Transverse colon (tissue), 4 donors: ENCODE measurements around the gene C16orf87. TPM values are rescaled to one million over a fixed set of nuclear protein-coding genes. Genes with fewer than 3 reads are reported as not detected.

ENCODE experiments used
- DNase-seq: peaks from one replicate; pipeline ENCODE4 v3.0.0-alpha.2; 2019
- H3K27ac ChIP-seq, 4 donors: fragments of 200-600 bp; sonication (generic); 2 replicates each; pipeline ENCODE4 v1.5.1; 2016 to 2018; ENCODE audit warnings: inconsistent platforms in 4 of 4
- H3K27me3 ChIP-seq: fragments of 200-600 bp; sonication (generic); 2 replicates; pipeline ENCODE4 v1.5.1; 2017; ENCODE audit warnings: inconsistent platforms
- H3K36me3 ChIP-seq, 4 donors: fragments of 200-600 bp; sonication (generic); 2 replicates each; pipeline ENCODE4 v1.5.1; 2017 to 2019; ENCODE audit warnings: inconsistent platforms in 4 of 4
- H3K4me1 ChIP-seq, 4 donors: fragments of 200-600 bp; sonication (generic); 2 replicates each; pipeline ENCODE4 v1.5.1; 2017 to 2020; ENCODE audit warnings: inconsistent platforms in 4 of 4
- H3K4me3 ChIP-seq, 4 donors: fragments of 200-600 bp; sonication (generic); 1 replicate in 1 of 4; 2 replicates in 3 of 4; pipeline versions ENCODE4 v1.5.1 to v1.6.1; 2017 to 2019; ENCODE audit warnings: inconsistent platforms in 4 of 4
- H3K9me3 ChIP-seq, 2 donors: fragments of 200-600 bp; sonication (generic); 2 replicates each; pipeline ENCODE4 v1.5.1; 2017 to 2019; ENCODE audit warnings: inconsistent platforms in 2 of 2
- EP300 ChIP-seq: sonication (generic); formaldehyde crosslinking; IDR thresholded peaks from one replicate; pipeline ENCODE4 v1.6.1; 2017; ENCODE audit warnings: antibody characterized with exemption, low read depth
- POLR2A ChIP-seq: fragments of 450-650 bp; IDR thresholded peaks from one replicate; pipeline ENCODE4 v1.6.1; 2016; ENCODE audit warnings: antibody characterized with exemption, mild to moderate bottlenecking, moderate library complexity
- POLR2AphosphoS5 ChIP-seq, 3 donors: sonication (generic); formaldehyde crosslinking; IDR thresholded peaks; one replicate each; pipeline ENCODE4 v1.6.1; 2016; ENCODE audit warnings: antibody characterized with exemption in 3 of 3
- WGBS, 2 donors: methylation state at CpG; one replicate each; pipeline ENCODE4 v1.1.5; 2018; ENCODE audit warnings: low coverage in 1 of 2; 5-methylcytosine and 5-hydroxymethylcytosine counted together
- in situ Hi-C, 4 donors: fragments of 200-750 bp; cut with MboI; loops; one replicate each; pipeline versions ENCODE4 v1.15.0 to v1.15.1; 2017; ENCODE audit warnings: low sequenced_read_pairs in 3 of 4, low pct_ligation_motif_present in 1 of 4, low pct_unique_long_range_greater_than_20kb in 1 of 4
- intact Hi-C: fragments of 100-400 bp; cut with DNase I; formaldehyde crosslinking; loops from one replicate; pipeline ENCODE4 v1.15.1; 2023; ENCODE audit warnings: low total_unique reads
- total RNA-seq, 4 donors: library from RNA; depleted of rRNA; stranded (reverse); fragments of >200 nt; gene quantifications; one replicate each; pipeline ENCODE4 v1.1.0, GENCODE V29; 2016
- TF ChIP-seq, protein P1 (sequence below), 5 experiments: fragments of 200-600 bp in 3 of 5; fragments of 450-650 bp in 2 of 5; sonication (generic) in 3 of 5; IDR thresholded peaks; 1 replicate in 2 of 5; 2 replicates in 3 of 5; pipeline ENCODE4 v1.5.1; 2016 to 2017; ENCODE audit warnings: antibody characterized with exemption in 5 of 5, inconsistent platforms in 3 of 5, mild to moderate bottlenecking in 2 of 5, moderate library complexity in 1 of 5

C16orf87 gene
- total RNA-seq, 4 donors from 2014 or later, result 0.20 to 10.6 (median 4.4) TPM

DNA sequence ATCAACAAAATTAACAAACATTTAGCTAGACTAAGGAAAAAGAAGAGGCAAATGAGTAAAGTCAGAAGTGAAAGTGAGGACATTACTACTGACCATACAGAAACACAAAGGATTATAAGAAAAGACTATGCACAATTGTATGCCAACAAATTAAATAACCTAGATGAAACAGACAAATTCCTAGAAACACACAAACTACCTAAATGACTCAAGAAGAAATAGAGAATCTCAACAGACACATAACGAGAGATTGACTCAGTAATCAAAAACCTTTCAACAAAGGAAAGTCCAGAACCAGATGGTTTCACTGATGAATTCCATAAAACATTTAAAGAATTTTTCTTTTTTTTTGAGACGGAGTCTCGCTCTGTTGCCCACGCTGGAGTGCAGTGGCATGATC lies 47.2 kb downstream of the C16orf87 start:
- intact Hi-C loops (no loop called here), in situ Hi-C loops (no loop called here)
- WGBS, 2 donors, result 80 to 92% methylated on average over 1 to 4 of the region's 4 CpGs
- Histone ChIP-seq H3K9me3 (peaks cover 0 to 8% of the 10 kb centered on the region in 2 donors), H3K27ac (no peak overlapping the region), H3K27me3 (no peaks in the 10 kb centered on the region), H3K36me3 (no peaks in the 10 kb centered on the region), H3K4me1 (no peaks in the 10 kb centered on the region), H3K4me3 (no peak overlapping the region)
- TF ChIP-seq POLR2AphosphoS5 (IDR thresholded peaks at IDR 0.05), result no peak
- TF ChIP-seq, protein P1, sequence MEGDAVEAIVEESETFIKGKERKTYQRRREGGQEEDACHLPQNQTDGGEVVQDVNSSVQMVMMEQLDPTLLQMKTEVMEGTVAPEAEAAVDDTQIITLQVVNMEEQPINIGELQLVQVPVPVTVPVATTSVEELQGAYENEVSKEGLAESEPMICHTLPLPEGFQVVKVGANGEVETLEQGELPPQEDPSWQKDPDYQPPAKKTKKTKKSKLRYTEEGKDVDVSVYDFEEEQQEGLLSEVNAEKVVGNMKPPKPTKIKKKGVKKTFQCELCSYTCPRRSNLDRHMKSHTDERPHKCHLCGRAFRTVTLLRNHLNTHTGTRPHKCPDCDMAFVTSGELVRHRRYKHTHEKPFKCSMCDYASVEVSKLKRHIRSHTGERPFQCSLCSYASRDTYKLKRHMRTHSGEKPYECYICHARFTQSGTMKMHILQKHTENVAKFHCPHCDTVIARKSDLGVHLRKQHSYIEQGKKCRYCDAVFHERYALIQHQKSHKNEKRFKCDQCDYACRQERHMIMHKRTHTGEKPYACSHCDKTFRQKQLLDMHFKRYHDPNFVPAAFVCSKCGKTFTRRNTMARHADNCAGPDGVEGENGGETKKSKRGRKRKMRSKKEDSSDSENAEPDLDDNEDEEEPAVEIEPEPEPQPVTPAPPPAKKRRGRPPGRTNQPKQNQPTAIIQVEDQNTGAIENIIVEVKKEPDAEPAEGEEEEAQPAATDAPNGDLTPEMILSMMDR (IDR thresholded peaks at IDR 0.05), result no peak
- TF ChIP-seq EP300, result no peak
- no peak for TF ChIP-seq POLR2A
- no peak for DNase-seq

DNA sequence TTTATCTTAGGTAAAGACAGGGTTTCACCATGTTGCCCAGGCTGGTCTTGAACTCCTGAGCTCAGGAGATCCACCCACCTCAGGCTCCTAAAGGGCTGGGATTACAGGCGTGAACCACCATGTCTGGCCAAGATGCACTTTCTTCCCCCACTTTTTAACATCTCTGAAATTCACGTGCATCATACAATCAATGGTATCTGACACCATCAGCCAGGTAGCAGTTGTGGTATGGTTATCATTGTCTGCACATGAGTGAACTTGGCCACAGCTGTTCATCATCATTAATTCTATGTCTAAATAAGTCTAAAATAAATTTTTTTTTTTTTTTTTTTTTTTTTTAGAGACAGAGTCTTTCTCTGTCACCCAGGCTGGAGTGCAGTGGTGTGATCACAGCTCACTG lies 48.7 kb downstream of the C16orf87 start:
- intact Hi-C loops, result no loop called here

DNA sequence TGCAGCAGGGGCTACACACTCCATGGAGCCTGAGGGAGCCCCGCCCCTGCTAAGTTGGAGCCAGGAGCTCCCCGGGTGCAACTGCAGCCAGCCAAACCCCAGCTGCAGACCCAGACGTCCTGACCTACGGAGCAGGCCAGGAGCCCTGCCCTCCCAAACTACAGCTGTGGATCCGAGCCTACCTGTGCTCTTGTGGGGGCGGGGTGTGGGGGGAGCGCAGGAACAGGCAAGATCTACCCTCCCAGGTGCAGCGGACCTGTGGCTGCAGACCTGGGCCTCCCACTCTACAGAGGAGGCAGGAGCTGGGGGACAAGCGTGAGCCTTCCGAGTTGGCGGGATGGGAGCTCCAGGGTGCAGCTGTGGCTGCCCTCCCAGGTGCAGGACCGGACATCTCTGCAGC lies 53.2 kb downstream of the C16orf87 start:
- WGBS, 2 donors, result 88% methylated on average over 10 of the region's 12 CpGs; no CpG with 5 or more reads in 1 of the 2 donors
- H3K4me1 ChIP-seq, result no peaks in the 10 kb centered on the region
- TF ChIP-seq, protein P1 (IDR thresholded peaks at IDR 0.05), result no peak
- TF ChIP-seq EP300 (no peak), POLR2AphosphoS5 (IDR thresholded peaks at IDR 0.05) (no peak), POLR2A (no peak)
- no peaks in the 10 kb centered on the region for H3K36me3 ChIP-seq
- H3K9me3 ChIP-seq, result no peaks in the 10 kb centered on the region
- in situ Hi-C loops, result no loop called here
- no peaks in the 10 kb centered on the region for H3K27me3 ChIP-seq
- no peak for DNase-seq
- H3K4me3 ChIP-seq, result no peak overlapping the region
- no peak overlapping the region for H3K27ac ChIP-seq
- intact Hi-C loops, result no loop called here

More for the DNA sequence above, 48.7 kb downstream of the C16orf87 start:
- no peaks in the 10 kb centered on the region for H3K27me3 ChIP-seq
- peaks cover 0 to 8% of the 10 kb centered on the region in 2 donors for H3K9me3 ChIP-seq
- no peak for TF ChIP-seq POLR2AphosphoS5 (IDR thresholded peaks at IDR 0.05)
- no peak for TF ChIP-seq EP300
- TF ChIP-seq, protein P1 (IDR thresholded peaks at IDR 0.05), result no peak
- TF ChIP-seq POLR2A, result no peak
- in situ Hi-C loops, result no loop called here
- no peak overlapping the region for H3K4me3 ChIP-seq
- H3K27ac ChIP-seq, result no peak overlapping the region
- 93 to 100% methylated on average over 1 to 2 of the region's 2 CpGs for WGBS, 2 donors
- no peaks in the 10 kb centered on the region for H3K36me3 ChIP-seq
- H3K4me1 ChIP-seq, result no peaks in the 10 kb centered on the region
- DNase-seq, result no peak

DNA sequence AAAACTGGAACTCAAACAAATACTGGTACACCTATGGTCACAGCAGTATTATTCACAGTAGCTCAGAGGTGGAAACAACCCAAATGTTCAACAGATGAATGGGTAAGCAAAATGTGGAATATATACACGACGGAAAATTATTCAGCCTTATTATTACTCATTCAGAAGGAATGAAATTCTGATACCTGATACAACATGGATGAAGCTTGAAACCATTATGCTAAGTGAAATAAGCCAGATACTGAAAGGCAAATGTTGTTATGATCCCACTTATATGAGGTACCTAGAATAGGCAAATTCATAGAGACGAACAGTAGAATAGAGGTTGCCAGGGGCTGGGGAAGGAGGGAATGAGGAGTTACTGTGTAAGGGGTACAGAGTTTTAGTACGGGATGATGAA lies 55.8 kb downstream of the C16orf87 start:
- intact Hi-C loops, result no loop called here
- TF ChIP-seq POLR2A, result no peak
- 82 to 91% methylated on average over 4 of the region's 4 CpGs for WGBS, 2 donors

DNA sequence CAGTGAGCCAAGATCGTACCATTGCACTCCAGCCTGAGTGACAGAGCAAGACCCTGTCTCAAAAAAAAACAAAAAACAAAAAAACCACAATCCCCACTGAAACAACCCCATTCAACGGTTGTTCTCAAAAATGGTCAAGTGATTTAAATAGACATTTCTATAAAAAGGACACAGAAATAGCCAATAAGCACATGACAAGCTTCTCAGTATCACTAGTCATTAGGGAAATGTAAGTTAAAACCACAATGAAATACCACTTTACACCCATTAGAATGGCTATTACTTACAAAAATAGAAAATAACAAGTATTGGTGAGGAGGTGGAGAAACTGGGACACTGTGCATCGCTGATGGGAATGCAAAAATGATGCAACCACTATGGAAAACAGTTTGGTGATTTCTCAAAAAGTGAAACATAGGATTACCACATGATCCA lies 56.2 kb downstream of the C16orf87 start:
- no peak for DNase-seq
- WGBS, 2 donors, result 59 to 80% methylated on average over 2 to 3 of the region's 3 CpGs
- Histone ChIP-seq H3K27ac (no peak overlapping the region), H3K27me3 (no peaks in the 10 kb centered on the region), H3K9me3 (no peaks in the 10 kb centered on the region), H3K36me3 (no peaks in the 10 kb centered on the region), H3K4me3 (no peak overlapping the region), H3K4me1 (no peaks in the 10 kb centered on the region)
- in situ Hi-C loops, result no loop called here
- no peak for TF ChIP-seq POLR2A
- no peak for TF ChIP-seq POLR2AphosphoS5 (IDR thresholded peaks at IDR 0.05)
- TF ChIP-seq, protein P1 (IDR thresholded peaks at IDR 0.05), result no peak
- TF ChIP-seq EP300, result no peak
- intact Hi-C loops, result no loop called here

More for the DNA sequence above, 55.8 kb downstream of the C16orf87 start:
- no peaks in the 10 kb centered on the region for H3K27me3 ChIP-seq
- H3K4me3 ChIP-seq, result no peak overlapping the region
- DNase-seq, result no peak
- H3K27ac ChIP-seq, result no peak overlapping the region
- H3K4me1 ChIP-seq, result no peaks in the 10 kb centered on the region
- in situ Hi-C loops, result no loop called here
- H3K9me3 ChIP-seq, result no peaks in the 10 kb centered on the region
- no peaks in the 10 kb centered on the region for H3K36me3 ChIP-seq
